Airway epithelial cell (primary cell): Measurements from ENCODE around the gene INTS7. TPM values are rescaled to one million over a fixed set of nuclear protein-coding genes. Genes with fewer than 3 reads are reported as not detected.

Experiments
- total RNA-seq: library from RNA; depleted of rRNA; stranded (reverse); fragments of >200 nt; gene quantifications from 2 replicates; pipeline ENCODE4 v1.2.3, GENCODE V29; 2015

Gene INTS7, protein sequence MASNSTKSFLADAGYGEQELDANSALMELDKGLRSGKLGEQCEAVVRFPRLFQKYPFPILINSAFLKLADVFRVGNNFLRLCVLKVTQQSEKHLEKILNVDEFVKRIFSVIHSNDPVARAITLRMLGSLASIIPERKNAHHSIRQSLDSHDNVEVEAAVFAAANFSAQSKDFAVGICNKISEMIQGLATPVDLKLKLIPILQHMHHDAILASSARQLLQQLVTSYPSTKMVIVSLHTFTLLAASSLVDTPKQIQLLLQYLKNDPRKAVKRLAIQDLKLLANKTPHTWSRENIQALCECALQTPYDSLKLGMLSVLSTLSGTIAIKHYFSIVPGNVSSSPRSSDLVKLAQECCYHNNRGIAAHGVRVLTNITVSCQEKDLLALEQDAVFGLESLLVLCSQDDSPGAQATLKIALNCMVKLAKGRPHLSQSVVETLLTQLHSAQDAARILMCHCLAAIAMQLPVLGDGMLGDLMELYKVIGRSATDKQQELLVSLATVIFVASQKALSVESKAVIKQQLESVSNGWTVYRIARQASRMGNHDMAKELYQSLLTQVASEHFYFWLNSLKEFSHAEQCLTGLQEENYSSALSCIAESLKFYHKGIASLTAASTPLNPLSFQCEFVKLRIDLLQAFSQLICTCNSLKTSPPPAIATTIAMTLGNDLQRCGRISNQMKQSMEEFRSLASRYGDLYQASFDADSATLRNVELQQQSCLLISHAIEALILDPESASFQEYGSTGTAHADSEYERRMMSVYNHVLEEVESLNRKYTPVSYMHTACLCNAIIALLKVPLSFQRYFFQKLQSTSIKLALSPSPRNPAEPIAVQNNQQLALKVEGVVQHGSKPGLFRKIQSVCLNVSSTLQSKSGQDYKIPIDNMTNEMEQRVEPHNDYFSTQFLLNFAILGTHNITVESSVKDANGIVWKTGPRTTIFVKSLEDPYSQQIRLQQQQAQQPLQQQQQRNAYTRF
- 13.3 and 15.9 TPM in 2 replicates for total RNA-seq

GRCh38 chr1:212035123-212035834, at the start of gene INTS7, which contains the start of gene DTL:
TSS of gene INTS7 (minus strand) at chr1:212035557. CDS start at chr1:212035437, 120 bp downstream.
TSS of gene DTL (plus strand) at chr1:212035748. CDS start at chr1:212035891, 143 bp downstream.

Other genes with a start within 250 kb of the INTS7 start
- 11.1 and 21.2 TPM in 2 replicates for gene LPGAT1, start 204.8 kb downstream of the INTS7 start, total RNA-seq
- gene DTL, start 191 bp upstream of the INTS7 start, total RNA-seq, result 10.6 and 15.2 TPM in 2 replicates
- 20.8 and 30.0 TPM in 2 replicates for gene PPP2R5A, start 249.9 kb upstream of the INTS7 start, total RNA-seq